Kasumi-1 (cell line): ENCODE measurements around the gene LEPROT.
A peak's percentile ranks its signal among the peaks of the same experiment; 100 is the strongest.

Experiments
- DNase-seq, 2 experiments: peaks; one replicate each; lab custom pipeline; 2025; lab: John Stamatoyannopoulos, UW

LEPROT gene

DNA sequence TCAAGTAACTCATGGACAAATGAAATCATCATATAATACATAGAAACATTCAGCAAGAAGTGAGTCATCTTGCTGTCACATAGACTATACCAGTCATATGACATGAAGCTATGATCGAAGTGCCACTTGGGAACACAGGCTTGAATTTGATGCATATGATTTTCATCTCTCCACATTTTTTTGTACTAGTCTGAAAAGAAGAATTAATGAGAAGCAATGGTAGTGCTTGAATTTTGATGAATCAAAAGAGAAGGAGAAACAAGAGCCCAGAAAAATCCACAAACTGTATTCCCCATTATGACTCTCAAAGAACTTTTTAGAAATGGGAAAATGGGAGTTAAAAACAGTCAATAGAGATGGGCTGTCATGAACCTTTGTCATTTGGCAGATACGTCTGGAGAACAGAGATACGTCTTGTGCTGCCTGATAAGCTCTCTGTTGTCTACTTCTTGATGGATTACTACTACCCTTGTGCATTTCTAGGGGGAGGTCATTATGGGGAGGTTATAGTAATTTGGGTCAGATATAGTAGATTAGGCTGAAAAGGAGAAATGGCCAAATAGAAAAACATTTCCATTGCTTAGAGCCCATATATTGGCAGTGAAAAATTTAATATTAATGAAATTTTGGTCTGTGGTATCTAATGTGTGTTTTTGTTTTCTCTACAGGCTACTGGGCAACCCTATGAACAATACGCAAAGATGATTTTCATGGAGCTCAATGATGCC, 8.0 kb upstream of the LEPROT start:
- no peak for DNase-seq

DNA sequence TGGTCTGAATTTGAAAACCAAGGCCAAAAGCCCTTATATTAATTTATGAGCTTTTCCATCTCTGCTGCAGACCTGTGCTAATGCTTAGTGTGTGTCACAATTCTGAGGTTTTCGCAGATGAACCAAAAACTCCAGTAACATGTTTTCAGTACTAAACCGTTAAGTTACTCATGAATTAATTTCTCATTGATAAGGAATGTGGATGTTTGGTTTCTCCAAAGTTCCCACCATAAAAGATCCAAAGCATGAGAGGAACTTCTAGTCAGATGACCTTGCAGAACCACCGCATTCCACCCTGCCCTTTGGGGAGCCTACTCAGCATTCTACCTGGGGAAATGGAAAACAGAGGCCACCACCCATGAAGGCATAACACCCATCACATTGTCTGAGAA, 7.5 kb upstream of the LEPROT start:
- DNase-seq: no peak

DNA sequence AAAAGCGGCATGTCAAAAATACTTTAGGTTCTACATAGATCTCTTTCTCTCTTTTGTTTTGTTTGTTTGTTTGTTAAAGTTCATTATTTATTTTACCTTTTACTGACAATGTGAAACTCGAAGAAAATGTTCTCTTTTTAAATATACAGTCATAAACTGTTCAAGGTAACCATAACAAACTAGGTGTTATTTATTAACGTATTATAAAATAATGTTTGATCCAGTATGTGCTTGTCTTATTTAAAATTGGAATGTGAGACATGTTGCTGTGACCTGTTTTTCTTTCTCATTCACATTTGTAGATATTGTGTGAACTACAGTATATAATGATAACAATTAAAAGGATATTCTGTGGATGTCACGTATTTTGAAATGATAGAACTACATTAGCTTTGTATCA, 5.9 kb upstream of the LEPROT start:
- no peak for DNase-seq

DNA sequence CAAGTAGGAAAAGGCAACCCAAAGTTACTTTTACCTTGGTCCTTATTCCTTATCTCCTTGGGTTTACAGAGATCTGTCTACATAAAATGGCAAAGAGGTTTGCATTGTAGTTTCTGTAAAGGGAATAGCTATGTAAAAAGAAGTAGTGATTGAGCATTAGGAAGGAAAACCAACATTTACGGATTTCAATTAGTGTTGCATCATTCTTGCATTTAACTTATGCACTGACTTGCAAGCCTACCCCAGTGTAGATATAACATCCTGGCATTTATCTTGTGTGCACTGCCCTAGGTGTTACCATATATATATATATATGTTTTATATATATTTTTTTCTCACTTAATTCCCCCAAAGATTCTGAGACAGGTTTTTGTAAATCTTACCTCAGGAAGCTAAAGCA, 3.7 kb upstream of the LEPROT start:
- DNase-seq: no peak

DNA sequence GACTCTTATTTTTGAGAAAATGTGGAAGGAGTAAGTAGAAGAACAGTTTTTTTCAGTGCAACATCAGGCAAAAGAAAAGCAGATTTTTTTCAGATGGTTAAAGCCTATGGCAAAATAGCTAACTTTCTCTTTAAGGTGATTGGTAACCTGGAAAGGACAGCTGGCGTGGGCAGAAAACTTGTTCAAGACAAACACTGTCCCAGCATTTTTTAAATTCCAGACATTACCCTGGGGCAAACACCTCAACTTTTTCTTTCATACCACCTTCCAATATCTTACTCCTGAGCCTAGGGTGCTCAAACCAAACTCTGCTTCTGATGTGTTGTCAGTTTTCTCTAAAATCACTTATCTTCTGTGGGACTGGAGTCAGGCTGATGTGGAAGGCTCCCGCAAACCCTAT, 2.7 kb upstream of the LEPROT start:
- DNase-seq: no peak

DNA sequence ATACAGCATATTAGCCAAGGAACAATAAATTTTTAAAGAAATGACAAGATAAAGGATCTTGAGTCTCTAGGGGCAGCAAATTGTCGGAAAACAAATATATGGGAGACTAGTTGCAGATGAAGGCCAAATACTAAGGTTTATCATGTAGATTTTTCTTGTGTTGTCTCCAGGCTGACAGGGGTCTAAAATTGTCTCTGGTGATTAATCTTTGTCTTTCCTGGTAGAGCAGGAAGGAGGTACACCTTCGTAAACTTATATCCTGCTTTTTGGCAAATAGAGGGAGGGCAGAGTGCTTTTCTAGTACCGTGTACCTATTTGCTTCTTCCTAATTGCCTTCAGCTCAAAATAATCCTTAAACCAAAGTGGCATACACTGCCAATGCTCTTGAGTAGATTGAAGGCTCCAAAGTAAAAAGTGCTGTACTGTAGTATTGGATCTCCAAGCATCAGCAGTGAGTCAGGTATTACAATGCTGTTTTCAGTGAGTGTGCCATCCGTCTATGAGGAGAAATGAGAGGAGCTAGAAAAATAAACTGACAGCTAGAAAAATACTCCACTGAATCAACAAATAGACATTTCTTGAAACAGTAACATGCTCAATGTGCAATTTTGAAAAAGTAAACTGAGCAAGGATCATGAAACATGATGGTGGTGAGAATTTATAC, 1.8 kb upstream of the LEPROT start:
- DNase-seq: no peak

DNA sequence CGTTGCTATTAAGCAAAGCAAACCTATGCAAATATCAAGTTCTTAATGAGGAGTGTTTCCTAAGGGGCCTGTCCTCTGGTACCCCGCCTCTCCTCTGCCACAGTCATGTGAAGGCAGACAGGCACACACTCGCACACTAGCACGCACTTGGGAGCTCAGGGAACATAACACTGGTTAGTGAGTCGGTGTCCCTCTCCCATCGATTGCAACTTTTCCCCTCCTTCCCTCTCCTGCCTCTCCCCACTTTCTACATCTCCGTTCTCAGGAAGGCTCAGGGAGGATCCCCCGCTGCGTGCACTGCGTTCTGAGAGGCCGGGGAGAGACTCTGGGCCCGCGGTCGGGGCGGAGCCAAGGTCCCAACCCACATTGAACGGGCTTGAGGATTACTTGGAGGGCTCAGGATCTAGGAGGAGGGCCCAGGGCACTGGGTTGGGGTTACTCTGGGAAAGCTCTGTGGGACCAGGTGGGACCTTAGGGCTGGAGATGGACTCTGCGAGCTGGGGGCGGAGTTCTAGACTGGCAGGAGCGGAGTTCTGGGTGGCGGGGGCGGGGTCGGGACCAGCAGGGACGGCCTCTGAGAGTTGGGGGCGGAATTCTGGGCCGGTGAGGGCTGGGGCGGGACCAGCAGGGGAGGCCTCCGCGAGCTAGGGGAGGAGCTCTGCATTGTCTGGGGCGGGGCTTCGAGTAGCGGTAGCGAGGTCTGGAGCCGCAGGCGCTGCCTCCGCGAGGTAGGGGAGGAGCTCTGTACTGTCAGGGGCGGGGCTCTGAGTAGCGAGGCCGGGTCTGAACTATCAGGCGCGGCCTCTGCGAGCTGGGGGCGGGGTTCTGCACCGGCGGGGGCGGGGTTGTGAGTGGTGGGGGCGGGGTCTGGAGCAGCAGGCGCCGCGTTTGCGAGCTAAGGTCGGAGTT, 533 bp upstream of the LEPROT start:
- DNase-seq: peak; percentile 94 to 97

DNA sequence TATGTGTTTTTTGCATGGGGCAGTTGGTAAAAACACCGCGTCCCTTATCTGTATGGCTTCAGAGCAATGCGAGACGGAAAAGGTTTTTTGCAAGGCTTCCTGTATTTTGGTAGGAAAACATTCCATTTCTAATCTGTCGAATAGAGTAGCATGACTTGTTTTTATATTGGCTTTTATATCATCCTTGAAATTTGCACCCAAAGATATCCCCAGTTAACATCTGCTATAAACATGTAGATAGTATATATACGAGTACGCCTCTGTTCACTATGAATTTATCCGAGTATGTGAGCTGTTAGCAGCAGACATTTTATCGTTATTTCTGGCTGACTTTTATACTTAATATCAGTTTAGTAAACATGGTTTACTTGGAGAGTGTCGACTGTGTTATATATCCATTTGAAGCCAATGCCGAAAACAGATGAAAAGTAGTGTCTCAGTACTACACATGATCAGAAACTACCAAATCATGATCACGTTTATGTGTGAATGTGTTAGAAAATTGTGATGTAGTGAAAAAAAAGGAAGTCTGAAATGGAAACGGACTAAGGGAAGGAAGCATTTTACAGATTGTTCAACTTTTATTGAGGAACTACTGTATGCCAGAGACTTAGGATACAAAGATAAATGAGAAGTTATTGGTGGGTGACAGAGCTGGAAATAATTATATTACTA, 1.0 kb downstream of the LEPROT start:
- peak; percentile 61 to 73 for DNase-seq

DNA sequence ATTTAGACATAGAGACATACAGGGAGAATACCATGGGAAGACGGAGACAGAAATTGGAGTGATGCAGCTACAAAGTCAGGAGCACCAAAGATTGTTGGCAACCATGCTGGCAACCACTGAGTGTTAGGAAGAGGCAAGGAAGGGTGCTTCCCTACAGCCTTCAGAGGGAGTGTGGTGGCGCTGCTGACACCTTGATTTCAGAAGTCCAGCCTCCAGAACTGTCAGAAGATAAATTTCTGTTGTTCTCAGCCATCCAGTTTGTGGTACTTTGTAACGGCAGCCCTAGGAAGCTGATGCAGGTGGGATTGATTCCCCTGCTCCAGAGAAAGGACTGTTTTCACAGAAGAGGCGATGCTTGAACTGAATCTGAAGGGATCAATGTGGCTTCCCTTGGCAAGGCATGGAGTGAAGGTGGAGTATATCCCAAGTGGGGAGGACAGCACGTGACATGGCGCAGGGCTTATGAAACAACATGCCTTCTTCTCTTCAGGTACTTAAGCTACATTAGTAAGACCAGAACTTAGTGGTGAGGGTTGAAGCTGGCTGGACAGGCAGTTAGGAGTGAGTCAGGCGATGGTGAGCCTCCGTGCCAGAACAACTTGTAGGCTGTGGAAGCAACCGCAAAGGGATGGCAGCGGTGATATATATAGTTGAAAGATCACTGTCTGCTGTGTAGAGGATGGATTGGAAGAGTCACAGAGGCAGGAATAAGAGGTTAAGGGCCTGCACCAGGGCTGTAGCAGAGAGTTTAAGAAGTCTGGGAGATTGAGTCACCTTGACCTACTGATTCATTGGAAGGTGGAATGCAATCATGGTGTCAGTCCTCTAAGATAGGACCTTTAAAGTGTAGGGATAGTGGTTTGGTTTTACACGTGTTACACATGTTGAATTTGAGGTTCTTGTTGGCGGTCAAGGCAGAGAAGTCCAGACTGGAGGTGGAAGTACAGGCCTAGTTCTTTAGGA, 2.1 kb downstream of the LEPROT start:
- no peak for DNase-seq

DNA sequence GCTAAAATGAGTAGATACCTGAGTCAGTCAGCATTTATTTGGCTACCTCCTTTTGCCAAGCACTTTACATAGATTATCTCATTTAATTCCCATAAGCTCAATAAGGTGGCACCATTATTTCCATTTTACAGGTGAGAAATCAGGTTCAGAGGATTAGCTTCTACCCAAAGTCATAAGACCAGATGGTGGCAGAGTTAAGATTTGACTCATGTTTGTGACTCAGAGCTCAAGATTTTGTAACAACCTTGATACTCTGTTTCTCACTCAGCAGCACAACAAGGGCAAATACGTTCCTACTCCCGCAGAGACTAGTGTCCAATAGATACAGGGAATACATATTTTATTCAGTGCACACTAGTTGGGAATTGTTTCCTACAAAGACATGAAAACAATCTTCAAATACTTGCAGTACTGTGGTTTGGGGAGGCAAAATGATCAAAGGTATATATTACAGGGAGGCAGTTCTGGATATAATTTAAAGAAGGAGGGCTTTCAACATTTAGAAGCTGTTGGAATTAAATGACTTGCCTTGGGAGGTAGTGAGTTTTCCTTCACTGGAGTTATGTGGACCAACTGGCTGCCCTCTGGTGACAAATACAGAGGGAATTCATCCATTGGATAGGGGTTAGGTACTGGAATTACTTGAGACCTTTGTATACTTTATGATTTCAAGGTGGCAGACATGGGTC, 3.6 kb downstream of the LEPROT start:
- DNase-seq: no peak

DNA sequence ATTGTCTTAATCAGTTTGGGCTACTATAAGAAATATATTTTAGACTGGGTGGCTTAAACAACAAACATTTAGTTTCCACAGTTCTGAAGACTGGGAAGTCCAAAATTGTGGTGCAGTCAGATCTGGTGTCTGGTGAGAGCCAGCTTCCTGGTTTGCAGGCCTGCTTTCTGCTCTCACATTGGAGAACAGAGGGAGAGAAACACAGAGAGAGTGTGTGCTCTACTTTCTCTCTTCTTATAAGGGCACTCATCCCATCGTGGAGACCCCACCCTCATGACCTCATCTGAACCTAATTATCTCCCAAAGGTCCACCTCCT, 4.1 kb downstream of the LEPROT start:
- no peak for DNase-seq

DNA sequence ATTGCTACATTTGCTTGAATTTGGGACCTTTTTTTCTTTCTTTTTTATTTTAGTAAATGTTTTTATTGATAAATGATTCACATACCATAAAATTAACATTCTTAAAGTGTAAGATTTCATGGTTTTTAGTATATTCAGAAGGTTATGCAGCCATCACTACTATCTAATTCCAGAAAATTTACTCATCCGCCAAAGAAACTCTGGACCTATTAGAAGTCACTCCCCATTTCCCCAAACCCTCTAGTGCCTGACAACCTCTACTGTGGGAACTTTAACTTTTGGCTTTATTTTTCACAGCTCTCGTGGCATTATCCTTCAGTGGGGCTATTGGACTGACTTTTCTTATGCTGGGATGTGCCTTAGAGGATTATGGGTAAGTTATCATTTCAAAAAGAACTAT, 4.5 kb downstream of the LEPROT start:
- DNase-seq: no peak

DNA sequence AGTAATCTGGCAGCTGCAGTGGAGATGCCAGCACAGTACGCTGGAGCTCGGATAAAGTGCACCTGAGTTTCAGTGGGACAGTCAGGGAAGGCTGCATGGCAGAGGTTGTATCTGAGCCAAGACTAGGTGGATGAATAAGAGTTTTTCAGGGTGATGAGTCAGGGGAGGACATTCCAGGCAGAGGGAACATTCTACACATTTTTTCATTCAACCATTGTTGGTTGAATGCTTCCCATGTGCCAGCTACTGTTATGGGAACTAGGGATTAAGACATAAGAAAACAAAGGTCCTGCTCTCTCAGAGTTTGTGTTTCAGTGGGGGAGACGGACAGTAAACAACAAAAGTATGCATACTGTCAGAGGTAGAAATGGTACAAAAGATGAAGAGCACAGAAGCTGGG, 5.2 kb downstream of the LEPROT start:
- DNase-seq: no peak

DNA sequence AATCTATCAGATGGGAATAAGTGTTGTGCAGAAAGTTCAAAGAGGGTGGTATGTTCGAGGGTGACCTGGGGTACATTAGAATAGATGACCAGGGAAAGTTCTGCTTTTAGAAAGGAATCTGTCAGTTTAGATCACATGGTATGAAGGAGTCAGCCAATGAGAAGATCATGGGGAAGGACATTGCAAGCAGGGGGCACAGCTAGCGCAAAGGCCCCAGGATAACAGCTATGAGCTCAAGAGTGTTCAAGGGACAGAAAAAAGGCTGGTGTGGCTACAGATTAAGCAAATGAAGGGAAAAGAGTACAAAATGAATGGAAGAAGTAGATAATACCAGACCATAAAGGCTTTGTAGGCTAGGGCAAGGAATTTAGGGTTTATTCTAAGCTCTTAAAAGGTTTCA, 8.6 kb downstream of the LEPROT start:
- no peak for DNase-seq

DNA sequence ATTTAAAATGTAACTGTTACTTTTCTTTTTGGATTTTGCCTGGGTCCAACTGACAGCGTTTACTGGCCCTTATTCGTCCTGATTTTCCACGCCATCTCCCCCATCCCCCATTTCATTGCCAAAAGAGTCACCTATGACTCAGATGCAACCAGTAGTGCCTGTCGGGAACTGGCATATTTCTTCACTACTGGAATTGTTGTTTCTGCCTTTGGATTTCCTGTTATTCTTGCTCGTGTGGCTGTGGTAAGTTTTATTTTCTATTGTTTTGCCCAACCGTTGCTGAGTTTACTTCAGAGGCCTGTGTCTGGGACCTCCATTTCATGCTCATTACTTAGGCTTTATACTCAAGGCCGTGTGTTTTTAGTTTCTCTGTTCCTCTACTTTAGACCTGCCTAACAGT, 9.3 kb downstream of the LEPROT start:
- DNase-seq: no peak

DNA sequence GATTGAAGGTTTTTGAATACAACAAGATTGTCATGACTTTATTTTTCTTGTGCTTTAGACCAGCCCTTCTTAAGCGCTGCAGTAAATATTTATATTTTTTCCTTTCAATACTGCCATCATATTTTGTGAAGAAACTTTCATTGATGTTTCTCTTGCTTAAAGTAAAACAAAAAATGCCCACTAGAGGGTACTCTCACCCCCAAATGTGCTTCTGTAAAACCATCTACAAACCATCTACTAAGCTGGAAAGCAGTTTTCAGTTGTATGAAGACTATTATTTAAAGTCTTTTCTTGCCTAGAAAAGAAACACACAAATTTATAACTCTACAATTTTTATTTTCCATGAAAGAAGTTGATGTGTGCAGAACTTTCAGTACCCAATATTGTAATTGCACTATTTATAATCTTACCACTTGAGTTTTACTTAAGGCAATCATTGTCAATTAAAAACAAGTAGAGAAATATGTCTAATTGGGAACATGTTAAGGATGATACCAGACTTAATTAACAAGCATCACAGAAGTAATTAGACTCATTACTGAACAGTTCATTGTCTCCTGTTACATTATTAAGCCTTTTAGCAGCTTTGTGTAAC, 10.7 kb downstream of the LEPROT start:
- DNase-seq: peak; percentile 56 to 72

DNA sequence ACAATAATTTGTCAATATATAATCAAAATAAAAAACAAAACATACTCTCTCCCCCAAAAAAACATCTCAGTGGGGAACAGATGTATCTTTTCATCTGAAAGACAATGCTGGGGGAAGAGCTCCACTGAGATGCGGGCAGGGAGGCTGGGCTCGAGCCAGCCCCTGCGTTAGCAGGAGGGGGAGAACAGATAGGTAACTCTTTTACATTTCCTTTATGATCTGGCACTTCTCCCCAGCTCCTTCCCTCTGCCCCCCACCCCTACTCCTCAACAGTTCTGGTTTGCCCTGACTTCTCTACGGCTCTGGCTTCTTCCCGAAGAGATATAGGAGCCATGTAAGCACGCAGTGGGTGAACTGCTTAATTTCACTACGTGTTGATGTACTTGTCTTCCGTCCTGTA, 12.4 kb downstream of the LEPROT start:
- no peak for DNase-seq

DNA sequence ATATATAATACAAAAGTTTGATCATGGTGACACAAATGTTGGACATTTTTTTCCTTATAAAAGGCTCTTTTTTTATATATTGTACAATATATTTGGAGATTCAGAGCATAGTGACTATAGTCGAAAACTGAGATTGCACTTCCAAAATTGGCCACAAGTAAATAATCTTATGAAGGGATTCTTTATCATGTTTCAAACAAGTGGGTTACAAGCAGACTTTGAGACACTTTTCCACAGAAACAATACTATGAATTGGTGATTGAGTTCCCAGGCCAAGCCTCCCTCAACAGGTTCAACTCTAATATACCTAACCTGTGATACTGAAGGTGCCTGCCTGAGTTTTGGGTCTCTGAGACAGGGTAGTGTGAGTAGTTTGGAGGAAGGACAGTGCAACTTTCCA, 13.8 kb downstream of the LEPROT start:
- DNase-seq: peak in 1 of 2 experiments; percentile 8

DNA sequence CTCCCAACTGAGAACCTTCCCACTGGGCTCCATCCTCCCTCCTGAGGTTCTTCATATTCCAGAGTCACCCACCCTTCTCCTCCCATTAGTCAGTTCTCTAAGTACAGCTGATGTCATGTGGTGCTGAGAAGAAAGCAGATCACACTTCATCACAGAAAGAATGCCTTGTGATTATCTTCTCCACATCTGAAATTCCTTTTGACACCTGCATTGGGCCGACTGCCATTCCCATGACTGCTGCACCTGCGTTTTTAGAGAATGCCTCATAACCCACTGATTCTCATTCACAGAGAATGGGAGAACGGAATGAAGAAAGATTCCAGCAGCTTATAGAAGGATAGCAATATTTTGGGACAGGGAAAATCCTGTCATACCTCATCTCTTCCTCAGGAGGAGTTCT, 14.3 kb downstream of the LEPROT start:
- no peak for DNase-seq

DNA sequence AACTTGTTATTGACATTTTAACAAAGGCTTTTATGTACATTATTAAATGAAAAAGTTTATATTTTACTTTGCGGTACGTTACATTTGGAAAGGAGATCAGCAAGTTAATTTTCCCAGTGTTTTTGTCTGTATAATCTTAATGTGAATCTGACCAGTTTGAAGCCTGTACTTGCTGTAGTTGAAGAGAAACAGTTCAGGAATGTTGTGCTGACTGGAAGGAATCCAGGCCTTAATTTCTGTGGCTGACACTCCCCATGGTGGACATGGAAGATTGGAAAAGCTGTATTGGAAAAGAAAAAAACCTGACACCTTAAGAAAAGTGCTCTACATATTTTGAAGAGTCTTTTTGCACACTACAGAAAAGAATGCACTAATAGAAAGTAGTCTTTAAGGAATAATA, 15.5 kb downstream of the LEPROT start:
- DNase-seq: no peak
